ENCODE results near the gene F13B. TPM values are rescaled to one million over a fixed set of nuclear protein-coding genes. Genes with fewer than 3 reads are reported as not detected.

The F13B gene
- not detected in 2 replicates for total RNA-seq

GRCh38 chr1:197066719-197067456, at the start of gene F13B:
F13B (minus strand) TSS chr1:197067260; CDS start chr1:197067223, 37 bp downstream.

Other genes with a start within 250 kb of the F13B start
- gene CFHR1, start 247.5 kb downstream of the F13B start, total RNA-seq, result 0.25 and 0.49 TPM in 2 replicates
- not detected in 2 replicates for gene CFHR4, start 179.2 kb downstream of the F13B start, total RNA-seq
- not detected in 2 replicates for gene CFHR2, start 123.5 kb downstream of the F13B start, total RNA-seq
- gene CFHR5, start 89.7 kb downstream of the F13B start, total RNA-seq, result not detected in 2 replicates
- gene ASPM, start 79.4 kb upstream of the F13B start, total RNA-seq, result 2.9 and 3.0 TPM in 2 replicates
- gene ZBTB41, start 134.0 kb upstream of the F13B start, total RNA-seq, result 8.5 and 9.6 TPM in 2 replicates
- gene CRB1, start 201.0 kb upstream of the F13B start, total RNA-seq, result 0.15 TPM in 1 of 2 replicates, not detected in the other